Hepatocyte (in vitro differentiated cells): ENCODE measurements around the gene HRH3.

ENCODE experiments used
- EZH2 ChIP-seq: fragments of 200-600 bp; sonication (generic); IDR thresholded peaks from 2 replicates; pipeline ENCODE4 v1.6.1; 2016; ENCODE audit warnings: antibody characterized with exemption, mild to moderate bottlenecking, borderline replicate concordance
- EZH2phosphoT487 ChIP-seq: fragments of 200-600 bp; sonication (generic); IDR thresholded peaks from one replicate; pipeline ENCODE4 v1.6.1; 2018; ENCODE audit warnings: antibody characterized with exemption, mild to moderate bottlenecking, low read depth, moderate library complexity; ENCODE audit not compliant: unreplicated experiment, severe bottlenecking
- TF ChIP-seq, protein P1 (sequence below): fragments of 200-600 bp; sonication (generic); IDR thresholded peaks from 2 replicates; pipeline ENCODE4 v1.5.1; 2016; ENCODE audit warnings: antibody characterized with exemption, mild to moderate bottlenecking; ENCODE audit not compliant: poor library complexity

DNA sequence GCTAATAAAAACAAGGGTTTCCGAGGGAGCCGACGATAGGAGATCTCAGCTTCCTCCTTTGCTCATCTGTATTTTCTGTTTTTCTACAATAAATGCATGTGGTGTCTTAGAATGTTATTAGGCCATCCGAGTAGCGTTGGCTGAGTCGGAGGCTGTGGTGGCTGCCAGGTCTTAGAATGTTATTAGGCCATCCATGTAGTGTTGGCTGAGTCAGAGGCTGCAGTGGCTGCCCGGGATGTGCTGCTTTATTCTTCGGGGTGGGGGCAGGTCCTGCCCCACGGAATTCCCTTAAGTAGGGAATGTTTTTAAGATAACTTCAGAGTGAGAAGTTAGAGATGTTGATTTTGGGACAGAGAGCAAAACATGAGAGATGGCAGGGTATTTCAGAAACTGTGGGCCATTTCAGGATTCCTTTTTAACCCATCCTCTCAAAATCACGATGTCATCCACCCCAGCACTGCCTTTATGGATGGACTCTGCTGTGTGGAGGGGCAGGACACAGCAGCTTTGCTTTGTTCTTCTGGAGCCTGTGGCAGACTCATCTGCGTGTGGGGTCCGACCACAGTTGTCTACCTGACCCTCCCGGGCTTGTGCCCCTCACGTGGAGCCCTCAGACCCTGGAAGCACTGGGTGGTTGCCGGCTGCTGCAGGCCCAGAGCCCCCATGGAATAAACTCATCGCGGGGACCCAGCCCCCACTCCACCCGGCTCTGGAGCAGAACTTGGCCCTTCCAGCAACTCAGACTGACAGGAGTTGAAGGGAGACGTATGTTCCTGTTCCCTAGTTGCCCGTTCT, 38.6 kb upstream of the HRH3 start:
- TF ChIP-seq, protein P1, sequence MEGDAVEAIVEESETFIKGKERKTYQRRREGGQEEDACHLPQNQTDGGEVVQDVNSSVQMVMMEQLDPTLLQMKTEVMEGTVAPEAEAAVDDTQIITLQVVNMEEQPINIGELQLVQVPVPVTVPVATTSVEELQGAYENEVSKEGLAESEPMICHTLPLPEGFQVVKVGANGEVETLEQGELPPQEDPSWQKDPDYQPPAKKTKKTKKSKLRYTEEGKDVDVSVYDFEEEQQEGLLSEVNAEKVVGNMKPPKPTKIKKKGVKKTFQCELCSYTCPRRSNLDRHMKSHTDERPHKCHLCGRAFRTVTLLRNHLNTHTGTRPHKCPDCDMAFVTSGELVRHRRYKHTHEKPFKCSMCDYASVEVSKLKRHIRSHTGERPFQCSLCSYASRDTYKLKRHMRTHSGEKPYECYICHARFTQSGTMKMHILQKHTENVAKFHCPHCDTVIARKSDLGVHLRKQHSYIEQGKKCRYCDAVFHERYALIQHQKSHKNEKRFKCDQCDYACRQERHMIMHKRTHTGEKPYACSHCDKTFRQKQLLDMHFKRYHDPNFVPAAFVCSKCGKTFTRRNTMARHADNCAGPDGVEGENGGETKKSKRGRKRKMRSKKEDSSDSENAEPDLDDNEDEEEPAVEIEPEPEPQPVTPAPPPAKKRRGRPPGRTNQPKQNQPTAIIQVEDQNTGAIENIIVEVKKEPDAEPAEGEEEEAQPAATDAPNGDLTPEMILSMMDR: no peak
- TF ChIP-seq EZH2: no peak
- TF ChIP-seq EZH2phosphoT487: no peak
